Measurements from ENCODE around the gene CACNA1B.
"Not testable (repeated sequence)": the region's sequence is repeated elsewhere in the genome, so short reads cannot be mapped to it uniquely, and the experiment has no call there.

CACNA1B gene

DNA sequence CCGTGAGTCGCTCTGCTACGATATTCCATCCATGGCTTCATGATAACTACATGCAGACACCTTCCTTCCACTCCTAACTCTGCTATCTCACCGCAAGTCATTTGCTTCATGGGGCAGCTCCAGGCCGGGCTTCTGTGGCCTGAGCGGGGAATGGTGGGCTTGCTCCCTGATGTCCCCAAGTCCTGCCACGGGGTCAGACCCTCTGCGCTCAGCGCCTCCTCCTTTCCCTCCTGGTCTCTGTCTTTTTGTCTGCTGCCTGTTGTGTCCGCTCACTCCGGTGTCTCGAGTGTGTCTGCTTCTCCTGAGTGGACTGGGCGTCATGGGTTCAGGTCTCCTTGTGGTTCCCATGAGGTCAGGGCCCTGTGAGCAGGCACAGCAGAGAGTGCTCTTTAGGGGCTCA, 139.6 kb downstream of the CACNA1B start:
- TF ChIP-seq, protein P1, sequence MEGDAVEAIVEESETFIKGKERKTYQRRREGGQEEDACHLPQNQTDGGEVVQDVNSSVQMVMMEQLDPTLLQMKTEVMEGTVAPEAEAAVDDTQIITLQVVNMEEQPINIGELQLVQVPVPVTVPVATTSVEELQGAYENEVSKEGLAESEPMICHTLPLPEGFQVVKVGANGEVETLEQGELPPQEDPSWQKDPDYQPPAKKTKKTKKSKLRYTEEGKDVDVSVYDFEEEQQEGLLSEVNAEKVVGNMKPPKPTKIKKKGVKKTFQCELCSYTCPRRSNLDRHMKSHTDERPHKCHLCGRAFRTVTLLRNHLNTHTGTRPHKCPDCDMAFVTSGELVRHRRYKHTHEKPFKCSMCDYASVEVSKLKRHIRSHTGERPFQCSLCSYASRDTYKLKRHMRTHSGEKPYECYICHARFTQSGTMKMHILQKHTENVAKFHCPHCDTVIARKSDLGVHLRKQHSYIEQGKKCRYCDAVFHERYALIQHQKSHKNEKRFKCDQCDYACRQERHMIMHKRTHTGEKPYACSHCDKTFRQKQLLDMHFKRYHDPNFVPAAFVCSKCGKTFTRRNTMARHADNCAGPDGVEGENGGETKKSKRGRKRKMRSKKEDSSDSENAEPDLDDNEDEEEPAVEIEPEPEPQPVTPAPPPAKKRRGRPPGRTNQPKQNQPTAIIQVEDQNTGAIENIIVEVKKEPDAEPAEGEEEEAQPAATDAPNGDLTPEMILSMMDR (IDR thresholded peaks at IDR 0.05; ENCODE audit: borderline replicate concordance, insufficient read depth, low read depth, low read length) = no peak
- H3K4me3 ChIP-seq (ENCODE audit: low read depth, low read length) = no peak overlapping the region

DNA sequence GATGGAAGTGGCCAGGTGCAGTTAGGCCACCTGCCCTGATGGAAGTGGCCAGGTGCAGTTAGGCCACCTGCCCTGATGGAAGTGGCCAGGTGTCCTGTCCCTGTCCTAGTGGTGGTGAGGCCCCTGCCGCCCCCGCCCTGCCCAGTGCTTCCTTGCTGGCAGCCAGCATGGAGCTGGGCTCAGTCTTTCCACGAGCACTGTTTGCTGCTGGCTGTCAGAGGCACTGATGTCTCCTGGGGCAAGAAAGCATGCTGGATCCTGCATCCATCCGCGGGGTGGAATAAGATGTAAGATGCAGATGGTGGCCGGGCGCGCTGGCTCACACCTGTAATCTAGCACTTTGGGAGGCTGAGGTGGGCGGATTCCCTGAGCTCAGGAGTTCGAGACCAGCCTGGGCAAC, 141.9 kb downstream of the CACNA1B start:
- H3K4me3 ChIP-seq (ENCODE audit: low read depth, low read length) = not testable (repeated sequence)

DNA sequence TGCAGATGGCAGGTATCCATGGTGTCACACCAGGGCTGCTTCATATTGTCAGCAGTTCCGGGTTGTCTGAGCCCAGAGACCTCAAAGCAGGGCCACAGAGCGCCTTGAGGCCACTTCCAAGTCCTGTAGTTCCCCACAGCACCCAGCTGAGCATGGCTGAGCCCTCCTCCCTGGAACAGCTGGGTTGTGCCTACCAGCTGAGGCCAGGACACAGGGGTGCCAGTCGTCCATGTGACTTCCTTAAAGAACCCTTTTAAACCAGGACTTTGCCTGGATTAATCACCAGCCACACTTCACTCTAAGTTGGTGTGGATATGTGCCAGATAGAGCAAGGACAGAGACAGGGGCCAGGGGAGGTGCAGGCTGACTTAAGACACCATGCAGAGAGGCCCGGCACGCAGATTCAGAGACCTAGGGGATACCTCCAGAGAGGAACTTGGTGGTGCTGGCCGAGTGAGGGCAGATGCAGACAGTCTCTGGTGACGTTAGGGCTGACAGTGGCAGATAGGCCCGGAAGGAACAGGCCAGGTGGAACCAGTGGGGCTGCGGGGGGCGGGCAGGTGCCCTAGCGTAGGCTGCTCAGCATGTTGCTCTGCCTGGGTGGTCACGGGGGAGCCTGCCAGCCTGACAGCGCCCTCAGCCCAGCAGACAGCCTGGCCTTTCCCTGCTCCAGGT, 142.7 kb downstream of the CACNA1B start:
- no peak overlapping the region for H3K4me3 ChIP-seq (ENCODE audit: low read depth, low read length)
- TF ChIP-seq, protein P1 (IDR thresholded peaks at IDR 0.05; ENCODE audit: borderline replicate concordance, insufficient read depth, low read depth, low read length) = no peak

DNA sequence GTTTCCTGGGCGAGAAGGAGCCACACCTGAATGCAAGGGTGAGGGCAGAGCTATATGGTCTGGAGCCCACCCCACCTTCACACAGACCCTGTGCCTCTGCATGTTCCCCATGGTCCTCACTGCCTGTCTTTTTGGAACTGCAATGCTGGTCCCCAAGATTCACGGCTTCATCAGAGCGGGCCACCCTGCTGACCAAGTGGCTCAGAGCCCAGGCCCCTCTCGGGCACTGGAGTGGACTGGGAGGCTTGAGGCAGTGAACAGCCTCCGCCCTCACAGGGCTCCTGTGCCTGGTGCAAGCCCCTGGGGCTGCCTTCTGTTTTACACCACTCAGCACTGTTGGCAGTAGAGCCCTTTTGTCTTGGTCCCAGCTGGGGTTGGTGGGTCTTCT, 143.2 kb downstream of the CACNA1B start:
- TF ChIP-seq, protein P1 (IDR thresholded peaks at IDR 0.05; ENCODE audit: borderline replicate concordance, insufficient read depth, low read depth, low read length) = no peak
- H3K4me3 ChIP-seq (ENCODE audit: low read depth, low read length) = no peak overlapping the region

DNA sequence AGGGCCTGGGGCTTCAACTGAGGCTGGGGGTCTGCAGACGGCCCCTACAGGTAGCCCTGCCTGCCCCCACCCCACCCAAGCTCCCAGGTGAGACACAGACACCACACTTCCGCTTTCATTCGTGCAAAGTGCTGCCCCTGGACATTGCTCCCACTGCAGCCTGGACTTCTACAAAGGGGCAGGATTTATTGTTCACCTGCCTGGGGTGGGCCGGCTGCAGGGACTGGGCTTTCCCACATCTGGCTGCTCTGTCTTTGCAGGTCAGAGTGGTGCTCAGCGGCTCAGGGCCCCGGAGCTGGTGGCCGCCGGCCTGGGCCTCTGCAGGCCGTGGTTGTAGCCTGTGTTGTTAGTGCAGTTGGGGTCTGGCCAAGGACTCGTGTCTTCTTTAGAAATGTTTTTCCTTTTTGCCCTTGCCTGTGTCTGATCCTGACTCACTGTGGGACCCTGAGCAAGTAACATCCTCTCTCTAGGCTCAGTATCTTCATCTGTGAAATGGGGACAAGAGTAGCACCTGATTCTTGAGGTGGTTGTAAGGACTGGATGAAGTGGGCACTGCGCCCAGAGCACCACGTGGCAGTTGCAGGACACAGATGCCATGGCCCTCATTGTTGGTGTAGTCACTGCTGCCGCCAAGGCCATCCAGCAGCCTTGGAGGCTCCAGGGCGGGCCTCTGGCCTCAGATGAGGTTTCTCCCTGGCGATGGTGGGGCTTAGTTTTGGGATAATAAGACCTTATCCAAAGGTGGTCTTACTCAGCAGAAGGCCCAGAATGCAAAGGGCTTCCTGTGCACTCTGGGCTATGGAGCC, 143.9 kb downstream of the CACNA1B start:
- no peak overlapping the region for H3K4me3 ChIP-seq (ENCODE audit: low read depth, low read length)
- TF ChIP-seq, protein P1 (IDR thresholded peaks at IDR 0.05; ENCODE audit: borderline replicate concordance, insufficient read depth, low read depth, low read length) = no peak

DNA sequence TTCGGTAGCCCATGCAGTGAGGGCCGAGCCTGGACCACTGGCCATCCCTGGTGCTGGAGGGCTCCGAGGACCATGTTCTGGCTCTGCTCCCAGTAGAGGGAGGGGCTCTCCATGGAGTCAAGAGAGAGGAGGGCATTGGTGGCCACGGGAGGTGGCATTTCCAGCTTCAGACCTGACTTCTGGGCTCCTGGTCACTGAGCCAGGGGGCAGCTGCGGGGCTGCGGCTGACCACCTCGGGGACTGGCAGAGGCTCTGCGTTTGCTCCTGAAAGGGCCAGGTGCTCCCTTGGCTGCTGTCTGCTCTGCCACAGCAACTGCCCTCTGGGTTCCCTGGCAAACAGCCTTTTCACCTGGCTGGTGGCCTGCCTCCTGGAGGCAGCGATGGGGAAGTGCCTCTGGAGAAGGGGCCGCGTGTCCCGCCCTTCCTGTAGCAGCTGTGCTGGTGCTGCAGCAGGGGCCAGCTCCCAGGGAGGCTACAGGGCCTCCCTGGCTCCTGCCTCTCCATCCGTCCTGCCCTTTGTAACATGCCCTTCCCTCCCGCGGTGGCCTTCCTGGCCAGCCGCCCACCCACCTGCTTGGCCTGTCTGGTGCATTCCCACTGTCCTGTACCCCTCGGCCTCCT, 144.6 kb downstream of the CACNA1B start:
- H3K4me3 ChIP-seq (ENCODE audit: low read depth, low read length) = no peak overlapping the region
- TF ChIP-seq, protein P1 (IDR thresholded peaks at IDR 0.05; ENCODE audit: borderline replicate concordance, insufficient read depth, low read depth, low read length) = peak; percentile 46; the same call in 1 of the 2 replicates

DNA sequence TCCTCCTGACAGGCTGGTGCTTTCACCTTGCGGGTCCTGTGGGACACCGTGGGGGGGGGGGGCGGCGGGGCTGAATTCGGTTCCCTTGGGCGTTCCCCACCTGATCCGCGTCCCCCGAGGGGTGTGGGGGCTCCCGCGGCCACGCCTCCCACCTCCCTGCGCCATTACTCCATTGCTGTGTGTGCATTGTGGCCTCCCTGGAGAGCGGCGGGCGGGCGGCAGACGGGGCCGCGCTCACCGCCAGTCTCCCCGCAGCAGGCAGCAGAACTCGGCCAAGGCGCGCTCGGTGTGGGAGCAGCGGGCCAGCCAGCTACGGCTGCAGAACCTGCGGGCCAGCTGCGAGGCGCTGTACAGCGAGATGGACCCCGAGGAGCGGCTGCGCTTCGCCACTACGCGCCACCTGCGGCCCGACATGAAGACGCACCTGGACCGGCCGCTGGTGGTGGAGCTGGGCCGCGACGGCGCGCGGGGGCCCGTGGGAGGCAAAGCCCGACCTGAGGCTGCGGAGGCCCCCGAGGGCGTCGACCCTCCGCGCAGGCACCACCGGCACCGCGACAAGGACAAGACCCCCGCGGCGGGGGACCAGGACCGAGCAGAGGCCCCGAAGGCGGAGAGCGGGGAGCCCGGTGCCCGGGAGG, 145.3 kb downstream of the CACNA1B start:
- no peak overlapping the region for H3K4me3 ChIP-seq (ENCODE audit: low read depth, low read length)
- TF ChIP-seq, protein P1 (IDR thresholded peaks at IDR 0.05; ENCODE audit: borderline replicate concordance, insufficient read depth, low read depth, low read length) = no peak
